HG03558 (cell line): ENCODE results near the gene CFAP61.

ENCODE experiments used
- ATAC-seq: cut with Tn5 transposase; IDR thresholded peaks from one replicate; pipeline ENCODE4 v1.9.1; 2021; ENCODE audit warnings: moderate number of reproducible peaks; ENCODE audit not compliant: unreplicated experiment; ENCODE audit errors: extremely low read depth

Gene CFAP61

DNA sequence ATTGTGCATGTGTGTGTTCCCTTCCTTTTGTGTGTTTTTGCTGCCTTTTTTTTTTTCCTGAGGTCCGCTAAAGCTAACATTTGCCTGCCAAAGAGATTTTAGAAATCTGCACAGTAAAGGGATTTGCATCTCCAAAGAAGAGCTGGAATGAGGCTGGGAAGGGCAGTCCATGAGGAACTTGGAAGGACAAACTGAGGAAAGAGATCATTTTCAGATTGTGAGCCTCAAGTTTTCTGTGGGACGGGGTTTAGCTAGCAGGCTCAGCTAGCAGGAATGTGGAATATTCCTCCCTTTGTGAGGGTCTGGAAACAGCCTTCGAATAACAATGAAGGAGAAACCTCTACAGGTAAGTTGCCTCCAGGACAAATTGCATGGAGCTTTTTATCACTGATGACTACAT is 319.3 kb downstream of the CFAP61 start:
- ATAC-seq, result no peak

DNA sequence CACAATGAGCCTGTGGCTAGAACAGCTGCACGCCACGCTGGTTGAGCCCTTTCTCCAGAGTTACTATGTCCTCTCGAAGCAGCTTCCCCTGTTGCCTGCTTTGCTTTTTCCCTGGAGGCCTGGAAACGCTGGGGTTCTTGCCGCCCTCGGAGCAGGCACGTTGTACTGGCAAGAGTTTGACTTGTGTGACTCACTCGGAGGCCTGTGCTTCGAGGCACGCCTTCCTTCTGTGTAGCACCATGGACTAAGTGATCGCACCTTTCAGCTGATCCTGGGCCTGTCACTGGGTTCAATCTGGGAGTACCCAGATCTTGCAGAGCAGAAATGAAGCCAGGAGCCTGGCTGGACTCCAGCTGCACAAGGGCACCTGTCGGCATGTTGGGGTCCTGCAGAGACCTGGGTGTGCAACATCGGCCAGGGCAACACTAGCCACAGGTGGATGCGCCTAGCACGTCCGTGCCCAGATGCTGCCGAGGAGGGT is 320.8 kb downstream of the CFAP61 start:
- ATAC-seq, result no peak

DNA sequence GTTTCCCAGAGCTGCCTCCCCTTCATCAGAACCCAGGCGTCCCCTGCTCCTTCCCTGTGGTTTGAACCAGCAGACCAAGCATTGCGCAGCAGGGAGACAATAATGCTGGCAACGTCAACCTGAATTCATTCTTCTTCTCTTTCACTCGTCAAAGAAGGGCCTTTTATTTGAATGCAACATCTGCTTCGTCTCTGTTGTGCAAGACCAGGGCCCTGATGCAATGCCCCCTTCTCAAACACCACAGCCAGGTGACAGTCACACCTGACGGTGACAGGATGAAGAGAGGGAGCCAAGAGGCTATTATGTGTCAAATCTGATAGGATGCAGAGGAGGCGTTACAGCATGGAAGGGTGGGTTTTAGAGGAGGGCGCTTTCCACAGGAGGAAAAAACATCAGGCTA is 323.5 kb downstream of the CFAP61 start:
- no peak for ATAC-seq

DNA sequence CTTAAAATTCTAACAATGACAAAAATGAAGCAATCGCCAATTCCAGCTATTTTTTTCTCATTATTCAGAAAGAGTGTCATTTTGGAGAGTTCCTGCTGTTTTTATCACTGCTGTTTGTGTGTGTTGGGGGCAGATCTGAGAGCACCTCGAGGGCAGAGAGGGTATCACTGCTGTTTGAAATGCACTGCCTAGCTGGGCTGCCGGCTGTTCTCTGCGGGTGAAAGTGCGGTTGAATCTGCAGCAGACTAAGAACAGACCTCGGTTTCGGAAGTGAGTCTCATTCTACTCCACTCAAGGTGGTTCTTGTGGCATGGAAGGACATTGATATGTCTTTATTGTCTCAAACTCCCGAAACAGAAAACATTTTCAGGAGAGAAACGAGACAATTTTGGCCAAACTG is 333.9 kb downstream of the CFAP61 start:
- ATAC-seq, result no peak

DNA sequence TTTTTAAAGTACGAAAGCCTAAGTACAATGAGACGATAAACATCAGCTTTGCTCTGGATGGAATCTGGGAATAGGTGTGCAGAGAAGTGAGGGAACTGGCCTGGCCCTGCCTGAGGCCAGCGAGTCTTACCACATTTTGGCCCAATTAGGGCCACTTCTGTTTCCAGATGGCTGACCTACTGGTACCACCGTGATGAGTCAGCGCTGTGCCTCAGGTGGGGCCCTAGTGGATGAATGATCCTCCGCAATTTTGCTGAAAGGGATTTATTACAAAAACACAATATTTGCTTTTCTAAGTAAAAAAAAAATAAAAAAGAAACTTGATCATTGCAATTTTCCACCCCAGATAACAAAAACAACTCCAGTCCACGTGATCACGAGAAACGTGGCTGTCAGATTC is 338.1 kb downstream of the CFAP61 start:
- no peak for ATAC-seq

DNA sequence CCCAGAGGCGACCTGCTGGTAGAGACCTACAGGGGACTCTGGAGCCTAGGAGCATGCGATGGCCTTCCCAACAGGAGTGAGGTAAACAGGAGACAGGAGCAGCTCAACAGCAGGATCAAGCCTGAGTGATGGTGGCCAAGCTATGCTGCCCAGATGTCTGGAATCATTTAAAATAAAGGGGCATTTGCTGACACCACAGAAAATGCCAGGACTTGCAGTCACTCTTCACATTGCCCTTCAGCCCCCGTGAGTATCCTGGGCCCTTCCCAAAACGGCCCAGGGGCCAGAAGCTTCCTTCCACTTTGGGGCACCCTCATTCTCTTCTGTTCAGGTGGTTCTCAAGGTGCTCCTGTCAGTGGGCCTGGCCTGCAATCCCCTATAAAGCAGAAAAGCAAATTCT is 338.8 kb downstream of the CFAP61 start:
- ATAC-seq, result no peak

DNA sequence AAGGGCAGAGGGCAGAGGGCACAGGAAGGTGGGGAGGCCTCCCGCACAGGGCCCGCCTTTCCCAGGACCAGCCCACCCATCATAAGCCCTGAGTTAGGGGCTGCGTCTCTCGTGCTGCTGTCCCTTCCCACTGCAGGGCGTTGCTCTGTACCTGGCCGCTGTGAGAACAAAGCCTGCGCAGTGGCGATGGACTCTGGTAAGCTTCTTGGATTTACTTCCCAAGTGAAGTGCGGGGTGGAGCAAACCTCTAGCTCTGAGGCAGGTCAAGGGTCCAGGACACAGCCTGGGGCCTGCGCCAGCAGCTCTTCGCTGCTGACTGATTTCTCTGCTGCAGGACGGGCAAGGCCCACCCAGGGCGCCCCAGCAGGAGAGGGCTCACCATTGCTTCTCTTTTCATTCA is 339.4 kb downstream of the CFAP61 start:
- no peak for ATAC-seq

DNA sequence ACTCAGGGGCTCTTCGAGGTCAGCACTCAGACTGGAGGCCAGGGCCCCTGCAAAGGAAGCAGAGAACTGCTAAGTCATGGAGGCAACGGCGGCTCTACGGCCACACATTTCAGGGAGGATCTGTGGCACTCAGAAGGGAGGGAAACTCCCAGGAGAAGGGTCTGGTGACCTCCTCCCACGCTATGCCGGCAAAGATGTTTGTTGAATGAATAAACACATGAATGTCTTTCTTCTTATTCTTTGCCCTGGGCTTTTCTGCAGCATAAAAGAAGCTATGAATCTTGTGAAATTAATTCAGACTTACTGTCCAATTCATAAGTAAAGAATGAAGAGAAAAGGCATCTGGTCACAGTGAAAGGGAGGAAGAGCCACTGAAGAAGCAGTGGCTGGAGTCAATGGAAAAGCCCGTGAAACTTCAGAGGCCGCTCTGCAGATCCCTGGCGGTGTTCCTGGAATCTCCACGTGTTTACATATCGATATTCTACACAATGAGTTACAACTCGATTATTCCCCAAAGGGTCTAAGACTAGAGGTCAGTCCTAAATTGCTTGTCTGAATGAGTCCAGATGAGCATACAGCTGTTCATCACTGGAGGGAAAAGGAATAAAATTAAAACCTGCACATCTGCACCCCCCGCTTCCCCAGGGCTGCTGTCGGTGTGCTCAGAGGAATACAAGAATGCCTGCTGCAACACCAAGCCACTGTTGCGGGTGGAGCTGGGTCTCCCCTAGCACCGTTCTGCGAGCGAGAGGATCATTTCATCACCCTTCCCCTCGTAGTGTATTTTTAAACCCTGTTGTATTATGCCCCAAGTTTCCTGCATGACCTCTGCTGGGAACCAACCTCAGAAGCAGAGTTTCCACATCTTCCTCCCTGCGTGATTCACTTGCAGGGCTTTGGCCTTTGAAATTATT is 341.1 kb downstream of the CFAP61 start:
- ATAC-seq, result no peak

DNA sequence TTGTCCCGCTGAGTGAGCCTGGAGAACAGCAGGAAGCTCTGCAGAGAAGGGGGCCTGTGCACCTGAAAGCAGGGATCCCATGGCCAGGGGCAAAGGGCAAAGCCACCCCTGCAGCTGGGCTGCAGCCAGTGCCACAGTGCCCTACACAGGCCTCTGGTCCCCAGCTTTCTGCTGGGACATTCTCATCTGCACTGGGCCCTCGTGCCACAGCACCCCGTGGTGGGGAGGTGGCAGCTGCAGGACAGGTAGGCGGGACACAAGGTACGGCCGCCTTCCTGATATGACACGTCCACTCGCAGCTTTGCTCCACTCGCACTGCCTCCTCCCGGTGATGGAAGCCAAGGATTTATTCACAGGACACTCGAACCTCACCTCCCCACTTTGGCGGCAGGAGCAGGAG is 342.8 kb downstream of the CFAP61 start:
- no peak for ATAC-seq

DNA sequence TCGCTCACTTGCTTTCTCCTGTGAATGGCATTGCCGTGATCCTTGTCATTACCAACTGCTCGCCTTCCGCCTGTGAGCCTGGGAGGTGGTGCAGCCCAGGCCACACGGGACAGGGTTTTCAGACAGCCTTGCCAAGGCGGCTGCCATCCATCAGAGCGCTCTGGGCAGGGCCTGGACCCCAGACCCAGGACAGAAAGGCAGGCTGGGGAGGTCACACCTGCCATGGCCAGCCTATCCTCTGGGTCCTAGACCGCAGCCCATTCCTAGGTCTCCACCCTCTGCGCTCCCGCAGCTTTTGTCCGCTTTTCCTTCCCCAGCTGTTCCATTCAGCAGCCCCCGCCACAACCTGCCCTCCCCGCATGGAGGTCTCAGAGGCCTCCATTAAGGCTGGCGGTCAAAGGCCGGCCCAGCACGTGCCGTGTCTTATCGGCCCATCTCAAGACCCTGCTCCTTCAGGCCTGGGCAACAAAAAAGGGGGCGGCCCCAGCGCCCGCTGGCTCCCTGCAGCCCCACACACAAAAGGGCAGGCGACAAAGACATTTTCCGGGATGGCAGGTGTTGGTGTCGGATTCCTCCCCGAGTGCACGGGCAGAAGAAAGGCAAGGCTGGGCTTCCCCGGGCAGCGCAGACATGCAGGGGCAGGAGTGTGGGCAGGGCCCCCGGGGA is 343.7 kb downstream of the CFAP61 start:
- ATAC-seq, result no peak

DNA sequence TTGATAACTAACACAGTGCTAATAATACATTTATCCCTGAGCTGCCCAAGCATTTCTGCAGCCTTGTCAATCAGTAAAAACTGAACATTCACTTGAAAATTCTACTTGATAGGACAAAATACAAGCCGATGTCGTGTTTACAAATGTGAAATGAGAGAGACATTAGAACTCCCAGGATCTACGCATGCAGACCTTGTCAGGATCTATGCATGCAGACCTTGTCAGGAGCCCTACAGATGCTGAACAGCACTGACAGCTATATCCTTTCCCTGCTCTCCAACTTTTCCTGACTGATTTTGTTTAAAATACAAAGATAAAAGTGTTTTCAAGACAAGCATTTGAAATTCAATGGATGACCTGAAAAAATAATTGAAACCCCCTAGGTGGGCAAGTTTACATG is 344.5 kb downstream of the CFAP61 start:
- no peak for ATAC-seq

DNA sequence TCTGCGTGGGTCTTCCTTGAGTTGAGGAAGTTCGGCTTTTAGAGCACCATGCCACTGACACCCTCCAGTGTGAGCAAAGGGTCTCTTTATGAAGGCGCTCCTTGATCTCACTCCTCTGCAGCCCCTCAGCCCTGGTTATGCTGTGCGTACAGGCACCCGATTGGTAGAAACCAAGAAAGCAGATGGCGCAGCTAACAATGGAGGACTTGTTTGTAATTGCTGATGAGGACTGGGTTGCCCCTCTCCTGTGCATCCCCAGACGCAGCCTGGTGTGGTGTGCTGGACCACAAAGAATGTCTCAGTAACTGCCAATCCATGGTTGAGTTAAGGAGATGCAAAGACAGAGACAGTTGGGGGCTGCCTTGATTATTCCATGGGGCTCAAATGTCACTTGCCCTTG is 345.8 kb downstream of the CFAP61 start:
- ATAC-seq, result no peak

DNA sequence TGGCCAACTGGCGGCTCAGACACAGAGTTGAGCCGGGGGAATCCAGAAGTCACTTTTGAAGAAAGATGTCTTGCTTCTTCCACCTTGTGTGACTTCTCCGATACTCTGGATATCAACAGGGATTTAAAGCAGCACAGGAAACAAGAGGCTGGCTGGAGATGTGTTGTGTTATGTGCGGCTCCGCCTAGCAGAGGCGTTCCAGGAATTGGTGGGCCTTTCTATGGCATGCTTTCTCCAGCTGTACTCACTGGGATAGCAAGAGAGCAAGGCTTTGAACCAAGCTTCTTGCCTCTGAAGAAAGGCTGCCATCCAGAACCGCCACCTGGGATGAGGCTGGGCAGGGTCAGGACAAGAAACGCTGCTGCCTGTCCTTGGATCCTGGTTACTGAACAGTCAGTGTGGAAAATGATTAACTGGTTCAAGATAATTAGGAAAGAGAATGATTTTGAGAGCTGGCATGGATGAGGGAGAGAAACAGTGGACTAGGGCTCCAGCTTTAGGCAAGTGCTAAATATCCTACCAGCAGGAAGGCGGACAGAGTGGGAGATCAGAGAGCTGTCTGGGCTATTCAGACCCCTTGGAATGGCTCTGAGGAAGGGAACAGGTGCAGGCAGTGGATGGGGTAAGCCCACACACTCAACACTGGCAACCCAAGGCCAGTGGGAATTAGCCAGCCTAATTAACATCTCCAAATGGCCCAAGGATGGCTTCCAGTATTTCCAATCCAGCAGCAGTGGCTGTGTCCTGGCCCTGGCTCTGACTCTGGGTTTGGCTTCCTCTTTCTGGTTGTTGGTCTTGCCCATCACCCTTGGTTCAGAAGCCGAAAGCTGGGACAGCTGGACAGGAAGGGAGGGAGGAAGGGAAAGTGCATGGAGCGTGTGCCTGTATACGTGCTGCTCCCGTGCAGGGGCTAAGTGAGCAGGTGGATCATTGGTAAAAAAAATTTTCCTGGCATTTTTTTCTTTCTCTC is 347.5 kb downstream of the CFAP61 start:
- no peak for ATAC-seq

DNA sequence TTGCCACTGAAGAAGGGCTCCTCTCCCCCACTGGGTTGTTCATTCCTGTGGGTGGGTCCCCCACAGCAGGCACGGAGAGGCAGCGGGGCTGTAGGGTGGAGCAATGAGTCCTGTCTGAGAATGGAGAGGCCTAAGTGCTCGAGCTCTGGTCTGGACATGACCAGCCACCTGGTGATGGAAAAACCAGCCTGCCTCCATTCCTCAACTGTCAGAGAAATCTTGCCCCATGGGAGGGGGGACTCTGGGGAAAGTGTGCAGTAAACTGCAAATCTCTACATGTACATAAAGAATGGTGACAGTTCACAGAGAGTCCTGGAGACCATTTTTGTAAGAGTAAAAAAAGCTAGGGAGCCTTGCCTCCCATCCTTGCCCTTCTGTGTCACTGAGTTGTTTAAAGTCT is 349.7 kb downstream of the CFAP61 start:
- ATAC-seq, result no peak

DNA sequence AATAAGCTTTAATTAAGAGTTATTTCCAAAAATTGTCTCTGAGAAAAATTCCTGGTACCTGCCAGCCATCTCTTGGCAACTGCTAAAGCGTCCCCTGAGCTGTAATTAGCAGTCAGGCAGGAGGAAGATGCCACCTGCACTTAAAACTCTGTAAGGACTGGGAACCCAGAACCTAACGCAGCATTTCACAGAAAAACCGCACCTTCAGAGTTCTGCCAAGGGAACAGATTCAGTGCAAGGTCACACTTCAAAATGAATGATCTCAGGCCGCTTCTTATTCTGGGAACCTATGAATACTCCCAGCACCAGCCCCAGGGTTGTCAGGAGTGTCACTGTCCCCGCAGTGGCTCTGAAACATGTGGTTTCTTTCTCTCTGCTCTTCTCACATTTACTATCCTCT is 352.3 kb downstream of the CFAP61 start:
- no peak for ATAC-seq

DNA sequence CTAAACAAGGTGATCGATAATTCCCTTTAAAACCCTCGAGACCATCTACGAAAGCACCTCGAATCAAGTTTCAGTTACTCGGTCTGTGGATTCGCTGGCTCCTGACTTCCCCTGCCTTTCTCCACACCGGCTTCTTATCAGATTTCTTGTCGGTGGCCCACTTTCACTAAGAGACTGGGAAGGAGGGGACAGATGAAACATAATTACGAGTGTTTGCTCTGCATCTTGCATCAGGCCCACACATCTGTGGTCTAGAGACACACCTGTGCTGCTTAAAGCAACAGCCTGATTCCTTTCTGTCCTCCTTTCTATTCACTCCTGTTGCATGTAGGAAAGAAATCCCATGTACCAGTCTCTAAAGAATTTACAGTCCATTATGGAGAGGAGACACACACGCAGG is 353.3 kb downstream of the CFAP61 start:
- no peak for ATAC-seq

DNA sequence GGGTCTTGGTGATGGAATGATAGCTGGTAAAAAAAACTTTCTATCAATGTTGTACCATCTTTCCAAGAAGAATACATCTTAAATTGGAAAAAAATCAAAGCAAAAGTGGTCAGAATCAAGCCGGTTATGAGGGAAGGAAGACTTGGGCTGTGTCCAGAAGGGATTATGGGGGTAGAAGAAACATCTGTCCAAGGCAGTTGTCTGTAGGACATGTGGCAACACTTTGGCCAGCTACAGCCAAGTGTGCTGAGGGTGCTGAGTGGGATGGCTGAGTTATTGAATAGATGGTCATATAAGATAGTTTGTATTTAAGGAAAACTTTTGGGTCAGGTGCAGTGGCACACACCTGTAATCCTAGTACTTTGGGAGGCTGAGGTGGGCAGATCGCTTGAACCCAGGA is 354.0 kb downstream of the CFAP61 start:
- no peak for ATAC-seq

DNA sequence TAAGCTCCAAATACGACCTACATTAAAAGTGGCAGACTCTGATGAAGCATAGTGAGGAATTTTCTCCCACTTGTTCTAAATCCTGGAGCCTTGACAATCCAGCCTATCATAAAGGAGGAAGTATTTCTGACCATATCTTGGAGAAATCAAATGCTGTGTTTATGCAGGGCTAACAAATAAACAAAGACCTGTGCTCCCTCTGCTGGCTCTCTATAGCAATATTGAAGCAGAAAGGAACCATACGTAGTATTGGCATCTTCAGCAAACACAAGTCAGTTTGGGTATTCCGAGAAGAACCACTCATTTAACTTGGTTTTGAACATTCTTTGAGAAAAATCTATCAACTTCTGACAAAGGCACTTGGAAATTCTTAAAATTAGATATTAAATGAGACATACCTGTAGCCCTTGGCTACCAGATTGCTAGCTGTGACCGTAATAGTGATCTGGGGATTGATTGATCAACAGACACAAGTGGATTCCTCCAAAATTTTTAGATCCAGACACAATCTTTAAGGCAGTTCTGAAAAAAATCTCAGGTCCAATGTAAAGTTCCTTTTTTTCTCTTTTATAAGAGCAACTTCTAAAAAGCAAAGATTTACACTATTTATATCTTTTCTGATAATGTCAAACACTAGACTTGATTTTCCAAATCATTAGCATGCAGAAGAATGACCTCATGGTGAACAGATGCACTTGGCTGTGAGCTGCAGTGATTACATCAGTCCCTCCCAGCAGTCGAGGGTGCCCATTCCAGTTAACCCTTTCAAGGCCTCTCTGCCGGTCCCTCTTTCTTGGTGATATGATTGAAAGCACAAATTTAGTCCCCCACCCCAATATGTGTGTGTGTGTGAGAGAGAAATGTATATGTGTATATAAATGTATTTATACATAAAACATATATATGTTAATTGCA is 355.8 kb downstream of the CFAP61 start:
- no peak for ATAC-seq

DNA sequence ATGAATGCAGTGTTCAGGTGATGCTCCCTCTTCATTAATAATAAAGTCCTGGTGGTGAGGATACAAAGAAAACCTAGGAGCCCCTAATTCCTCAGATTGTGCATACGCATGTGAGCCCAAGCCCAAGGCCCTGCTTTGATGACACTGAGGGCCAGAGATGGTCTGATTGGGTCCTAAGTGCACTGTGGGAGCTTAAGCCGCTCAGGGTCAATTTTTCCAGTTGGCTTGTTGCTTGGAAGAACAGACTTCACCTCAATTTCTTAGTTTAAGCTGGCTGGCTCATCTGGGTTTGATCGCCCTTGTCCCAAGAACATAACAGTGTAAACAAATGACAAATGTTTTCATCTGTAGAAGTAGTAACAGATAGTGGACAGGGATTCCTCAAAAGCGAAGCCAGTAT is 357.0 kb downstream of the CFAP61 start:
- ATAC-seq, result no peak
